MM.1S (cell line): ENCODE measurements around the gene CENPF.

Experiments used
- DNase-seq: peaks from one replicate; pipeline ENCODE4 v3.0.0-alpha.2; 2015
- H2AFZ ChIP-seq: fragments of 300-600 bp; sonication (generic); 2 replicates; pipeline ENCODE4 v1.6.0; 2016; ENCODE audit warnings: antibody characterized with exemption, low read length
- H3F3A ChIP-seq: fragments of 300-600 bp; sonication (generic); 2 replicates; pipeline ENCODE4 v1.6.1; 2016; ENCODE audit warnings: mild to moderate bottlenecking, antibody characterized with exemption, low read length, moderate library complexity, mixed read lengths; ENCODE audit not compliant: insufficient read depth
- H3K27ac ChIP-seq: fragments of 300-600 bp; sonication (generic); 2 replicates; pipeline ENCODE4 v1.5.1; 2016; ENCODE audit warnings: mild to moderate bottlenecking, low read length
- H3K27me3 ChIP-seq: fragments of 300-600 bp; sonication (generic); replicated peaks from 2 replicates; pipeline ENCODE4 v1.6.0; 2016; ENCODE audit warnings: low read length; ENCODE audit not compliant: insufficient read depth
- H3K36me3 ChIP-seq: fragments of 300-600 bp; sonication (generic); replicated peaks from 2 replicates; pipeline ENCODE4 v1.6.1; 2016; ENCODE audit warnings: mild to moderate bottlenecking, low read length, mixed read lengths; ENCODE audit not compliant: insufficient read depth
- H3K4me1 ChIP-seq: fragments of 300-600 bp; sonication (generic); 2 replicates; pipeline ENCODE4 v1.6.1; 2016; ENCODE audit warnings: low read length, mixed read lengths
- H3K4me2 ChIP-seq: fragments of 300-600 bp; sonication (generic); 2 replicates; pipeline ENCODE4 v1.6.0; 2016; ENCODE audit warnings: low read depth, low read length
- H3K4me3 ChIP-seq: fragments of 300-600 bp; sonication (generic); 2 replicates; pipeline ENCODE4 v1.5.1; 2016; ENCODE audit warnings: low read length, mixed read lengths
- H3K79me2 ChIP-seq: fragments of 300-600 bp; sonication (generic); 2 replicates; pipeline ENCODE4 v1.6.1; 2016; ENCODE audit warnings: mixed run types, low read length, mixed read lengths
- H3K9ac ChIP-seq: fragments of 300-600 bp; sonication (generic); 2 replicates; pipeline ENCODE4 v1.6.1; 2016; ENCODE audit warnings: low read length, mixed read lengths
- H3K9me2 ChIP-seq: fragments of 300-600 bp; sonication (generic); replicated peaks from 2 replicates; pipeline ENCODE4 v1.6.1; 2016; ENCODE audit warnings: mild to moderate bottlenecking, low read length, mixed read lengths; ENCODE audit not compliant: insufficient read depth
- H3K9me3 ChIP-seq: fragments of 300-600 bp; sonication (generic); replicated peaks from 2 replicates; pipeline ENCODE4 v1.6.1; 2016; ENCODE audit warnings: mild to moderate bottlenecking, low read length, mixed read lengths; ENCODE audit not compliant: insufficient read depth
- H4K20me1 ChIP-seq: fragments of 300-600 bp; sonication (generic); 2 replicates; pipeline ENCODE4 v1.6.1; 2016; ENCODE audit warnings: mild to moderate bottlenecking, low read length, moderate library complexity, mixed read lengths; ENCODE audit not compliant: insufficient read depth
- EZH2 ChIP-seq: fragments of 300-600 bp; sonication (generic); optimal IDR thresholded peaks from 2 replicates; pipeline ENCODE3; 2017; ENCODE audit warnings: low read depth, mild to moderate bottlenecking, antibody characterized with exemption, low read length, mixed read lengths
- EZH2phosphoT487 ChIP-seq: fragments of 300-600 bp; sonication (generic); IDR thresholded peaks from 2 replicates; pipeline ENCODE4 v1.6.1; 2018; ENCODE audit warnings: antibody characterized with exemption, low read length
- TF ChIP-seq, protein P1 (sequence below): fragments of 300-600 bp; sonication (generic); IDR thresholded peaks from 2 replicates; pipeline ENCODE4 v1.5.1; 2016; ENCODE audit warnings: antibody characterized with exemption, low read length, mixed read lengths

Gene CENPF

DNA sequence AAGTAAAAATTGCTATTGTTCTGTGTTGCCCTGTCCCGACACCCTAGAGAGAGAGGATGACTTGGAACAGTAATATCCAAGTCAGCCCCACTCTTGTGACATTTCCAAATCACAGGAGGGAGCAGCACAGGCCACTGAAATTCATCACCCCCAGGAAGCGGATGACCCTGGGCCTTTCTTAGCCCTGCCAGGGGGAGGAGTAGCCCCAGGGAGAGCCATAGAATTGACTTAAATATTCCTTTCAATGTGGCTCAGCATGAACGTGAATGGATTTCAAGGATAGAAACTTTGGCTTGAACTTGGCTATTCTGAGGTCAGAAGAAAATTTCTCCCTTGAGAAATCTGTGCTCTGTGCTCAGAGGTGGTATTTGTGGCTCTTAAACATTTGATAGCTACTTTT lies 80.6 kb downstream of the CENPF start:
- TF ChIP-seq EZH2phosphoT487 (no peak), EZH2 (no peak)
- TF ChIP-seq, protein P1, sequence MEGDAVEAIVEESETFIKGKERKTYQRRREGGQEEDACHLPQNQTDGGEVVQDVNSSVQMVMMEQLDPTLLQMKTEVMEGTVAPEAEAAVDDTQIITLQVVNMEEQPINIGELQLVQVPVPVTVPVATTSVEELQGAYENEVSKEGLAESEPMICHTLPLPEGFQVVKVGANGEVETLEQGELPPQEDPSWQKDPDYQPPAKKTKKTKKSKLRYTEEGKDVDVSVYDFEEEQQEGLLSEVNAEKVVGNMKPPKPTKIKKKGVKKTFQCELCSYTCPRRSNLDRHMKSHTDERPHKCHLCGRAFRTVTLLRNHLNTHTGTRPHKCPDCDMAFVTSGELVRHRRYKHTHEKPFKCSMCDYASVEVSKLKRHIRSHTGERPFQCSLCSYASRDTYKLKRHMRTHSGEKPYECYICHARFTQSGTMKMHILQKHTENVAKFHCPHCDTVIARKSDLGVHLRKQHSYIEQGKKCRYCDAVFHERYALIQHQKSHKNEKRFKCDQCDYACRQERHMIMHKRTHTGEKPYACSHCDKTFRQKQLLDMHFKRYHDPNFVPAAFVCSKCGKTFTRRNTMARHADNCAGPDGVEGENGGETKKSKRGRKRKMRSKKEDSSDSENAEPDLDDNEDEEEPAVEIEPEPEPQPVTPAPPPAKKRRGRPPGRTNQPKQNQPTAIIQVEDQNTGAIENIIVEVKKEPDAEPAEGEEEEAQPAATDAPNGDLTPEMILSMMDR, result no peak
- Histone ChIP-seq H3K9me2 (no peaks in the 10 kb centered on the region), H2AFZ (no peak overlapping the region), H3F3A (no peaks in the 10 kb centered on the region), H3K79me2 (no peaks in the 10 kb centered on the region), H3K4me1 (no peaks in the 10 kb centered on the region), H3K27ac (no peak overlapping the region), H3K4me2 (no peak overlapping the region), H3K9me3 (no peaks in the 10 kb centered on the region), H4K20me1 (no peaks in the 10 kb centered on the region), H3K4me3 (no peak overlapping the region), H3K27me3 (no peaks in the 10 kb centered on the region), H3K36me3 (no peaks in the 10 kb centered on the region), H3K9ac (no peak overlapping the region)
- DNase-seq, result no peak

DNA sequence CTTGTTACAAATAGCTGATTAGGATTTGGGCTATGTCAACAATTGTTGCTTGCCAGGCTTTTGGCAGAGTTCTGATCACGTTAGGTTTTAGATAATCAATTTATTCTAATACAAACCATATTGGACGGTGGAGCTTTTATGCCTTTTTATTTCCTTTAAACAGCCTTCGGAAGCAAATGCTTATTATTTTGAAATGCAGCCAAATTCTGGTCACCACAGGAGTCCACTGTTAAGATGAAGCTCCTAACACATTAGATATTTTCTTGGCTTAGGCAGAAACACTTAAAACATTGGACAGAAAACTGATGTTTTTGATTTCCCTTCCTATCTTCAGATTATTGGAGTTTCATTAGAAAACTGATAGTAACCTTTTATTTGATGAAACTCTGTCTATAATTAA lies 82.9 kb downstream of the CENPF start:
- Histone ChIP-seq H3K36me3 (no peaks in the 10 kb centered on the region), H2AFZ (no peak overlapping the region), H3K4me3 (no peak overlapping the region), H3K9me2 (no peaks in the 10 kb centered on the region), H3K9ac (no peak overlapping the region), H3K4me2 (no peak overlapping the region), H3F3A (no peaks in the 10 kb centered on the region), H3K4me1 (no peaks in the 10 kb centered on the region), H3K79me2 (no peaks in the 10 kb centered on the region), H3K27me3 (no peaks in the 10 kb centered on the region), H3K9me3 (no peaks in the 10 kb centered on the region), H4K20me1 (no peaks in the 10 kb centered on the region), H3K27ac (no peak overlapping the region)
- TF ChIP-seq EZH2 (no peak), EZH2phosphoT487 (no peak)
- TF ChIP-seq, protein P1, result no peak
- DNase-seq, result no peak

DNA sequence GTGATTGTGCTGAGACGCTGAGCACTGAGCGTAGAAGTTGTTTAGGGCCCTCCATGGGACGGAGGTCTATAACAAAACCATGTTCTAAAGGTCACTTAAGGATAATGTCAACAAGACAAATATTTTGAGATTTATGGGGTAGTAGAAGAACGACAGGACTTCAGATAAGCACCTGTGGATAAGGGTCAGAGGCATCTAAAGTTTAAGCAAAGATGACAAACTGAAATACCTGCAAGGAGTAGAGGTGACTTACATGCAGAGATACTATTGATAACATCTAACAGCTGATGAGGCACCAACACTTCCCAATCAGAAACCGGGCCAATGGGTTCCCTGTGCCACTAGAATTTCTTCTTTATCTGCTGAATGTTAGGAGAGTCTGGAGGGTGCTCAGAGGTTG lies 83.5 kb downstream of the CENPF start:
- H4K20me1 ChIP-seq, result no peaks in the 10 kb centered on the region
- no peaks in the 10 kb centered on the region for H3K79me2 ChIP-seq
- H2AFZ ChIP-seq, result no peak overlapping the region
- H3K9ac ChIP-seq, result no peak overlapping the region
- no peaks in the 10 kb centered on the region for H3K9me3 ChIP-seq
- H3K4me3 ChIP-seq, result no peak overlapping the region
- H3K27me3 ChIP-seq, result no peaks in the 10 kb centered on the region
- no peak for DNase-seq
- no peaks in the 10 kb centered on the region for H3K4me1 ChIP-seq
- no peaks in the 10 kb centered on the region for H3F3A ChIP-seq
- no peaks in the 10 kb centered on the region for H3K36me3 ChIP-seq
- no peak overlapping the region for H3K27ac ChIP-seq
- TF ChIP-seq EZH2phosphoT487, result no peak
- TF ChIP-seq, protein P1, result no peak
- H3K9me2 ChIP-seq, result no peaks in the 10 kb centered on the region
- H3K4me2 ChIP-seq, result no peak overlapping the region
